Skeletal muscle tissue (tissue), 4 donors: ENCODE results near the gene IFIT2. TPM values are rescaled to one million over a fixed set of nuclear protein-coding genes. Genes with fewer than 3 reads are reported as not detected.

Source experiments
- H3K27ac ChIP-seq: one replicate; pipeline ENCODE4 v1.7.0; 2013; ENCODE audit warnings: mild to moderate bottlenecking, low read depth, low read length, inconsistent platforms
- H3K27me3 ChIP-seq, 3 donors: one replicate each; pipeline ENCODE4 v1.7.0; 2013; ENCODE audit warnings: low read length in 3 of 3; ENCODE audit not compliant: control insufficient read depth in 3 of 3, insufficient read depth in 3 of 3
- H3K36me3 ChIP-seq, 3 donors: one replicate each; pipeline ENCODE4 v1.7.0; 2013; ENCODE audit warnings: low read length in 3 of 3; ENCODE audit not compliant: control insufficient read depth in 3 of 3, insufficient read depth in 3 of 3
- H3K4me1 ChIP-seq, 3 donors: one replicate each; pipeline ENCODE4 v1.7.0; 2013; ENCODE audit warnings: low read length in 3 of 3, mild to moderate bottlenecking in 3 of 3; ENCODE audit not compliant: control insufficient read depth in 3 of 3, insufficient read depth in 3 of 3
- H3K4me3 ChIP-seq, 3 donors: one replicate each; pipeline ENCODE4 v1.7.0; 2013; ENCODE audit warnings: low read length in 3 of 3
- H3K9ac ChIP-seq, 3 donors: one replicate each; pipeline ENCODE4 v1.7.0; 2013; ENCODE audit warnings: low read length in 3 of 3, mild to moderate bottlenecking in 3 of 3, moderate library complexity in 2 of 3, low read depth in 1 of 3
- H3K9me3 ChIP-seq, 3 donors: one replicate each; pipeline ENCODE4 v1.7.0; 2013; ENCODE audit warnings: low read length in 3 of 3; ENCODE audit not compliant: control insufficient read depth in 3 of 3
- total RNA-seq: library from RNA; depleted of rRNA; stranded (reverse); fragments of >200 nt; gene quantifications from one replicate; pipeline ENCODE4 v1.2.3, GENCODE V29; 2014
- donor health status: Osteomylitis.

Gene IFIT2
- total RNA-seq, 1 donor from 2014 or later: 6.8 TPM

GRCh38 chr10:89263091-89263490 lies 38.8 kb upstream of the IFIT2 start:
- Histone ChIP-seq H3K9me3 (no peaks in the 10 kb centered on the region), H3K36me3 (no peaks in the 10 kb centered on the region), H3K4me1 (peaks cover 8 to 15% (median 10%) of the 10 kb centered on the region in 3 donors), H3K27me3 (no peaks in the 10 kb centered on the region), H3K9ac (no peak overlapping the region), H3K27ac (no peak overlapping the region), H3K4me3 (no peak overlapping the region)

GRCh38 chr10:89263531-89263930 lies 38.3 kb upstream of the IFIT2 start:
- H3K4me3 ChIP-seq: no peak overlapping the region
- peaks cover 8 to 15% (median 10%) of the 10 kb centered on the region in 3 donors for H3K4me1 ChIP-seq
- H3K36me3 ChIP-seq: no peaks in the 10 kb centered on the region
- no peak overlapping the region for H3K27ac ChIP-seq
- H3K9ac ChIP-seq: no peak overlapping the region
- no peaks in the 10 kb centered on the region for H3K27me3 ChIP-seq
- H3K9me3 ChIP-seq: no peaks in the 10 kb centered on the region

GRCh38 chr10:89266721-89267453 lies 35.0 kb upstream of the IFIT2 start:
- no peak overlapping the region for H3K4me3 ChIP-seq
- H3K9ac ChIP-seq: no peak overlapping the region
- no peaks in the 10 kb centered on the region for H3K27me3 ChIP-seq
- no peak overlapping the region for H3K27ac ChIP-seq
- no peaks in the 10 kb centered on the region for H3K9me3 ChIP-seq
- no peaks in the 10 kb centered on the region for H3K36me3 ChIP-seq
- H3K4me1 ChIP-seq: peaks cover 4 to 11% (median 8%) of the 10 kb centered on the region in 3 donors

- H3K27me3 ChIP-seq: no peaks in the 10 kb centered on the region
- no peak overlapping the region for H3K9ac ChIP-seq
- H3K9me3 ChIP-seq: no peaks in the 10 kb centered on the region
- no peak overlapping the region for H3K4me3 ChIP-seq
- H3K4me1 ChIP-seq: no peaks in the 10 kb centered on the region
- H3K27ac ChIP-seq: no peak overlapping the region
- H3K36me3 ChIP-seq: no peaks in the 10 kb centered on the region
Observed at GRCh38 chr10:89269433-89270152, 32.3 kb upstream of the IFIT2 start.

GRCh38 chr10:89270153-89270483 lies 31.7 kb upstream of the IFIT2 start:
- Histone ChIP-seq H3K27ac (no peak overlapping the region), H3K27me3 (no peaks in the 10 kb centered on the region), H3K36me3 (no peaks in the 10 kb centered on the region), H3K4me3 (no peak overlapping the region), H3K4me1 (no peaks in the 10 kb centered on the region), H3K9ac (no peak overlapping the region), H3K9me3 (no peaks in the 10 kb centered on the region)

GRCh38 chr10:89271532-89271931 lies 30.3 kb upstream of the IFIT2 start:
- no peaks in the 10 kb centered on the region for H3K9me3 ChIP-seq
- no peak overlapping the region for H3K9ac ChIP-seq
- peaks cover 0 to 3% (median 3%) of the 10 kb centered on the region in 3 donors for H3K4me1 ChIP-seq
- no peak overlapping the region for H3K27ac ChIP-seq
- no peaks in the 10 kb centered on the region for H3K36me3 ChIP-seq
- H3K27me3 ChIP-seq: no peaks in the 10 kb centered on the region
- H3K4me3 ChIP-seq: no peak overlapping the region

GRCh38 chr10:89273680-89274079 lies 28.2 kb upstream of the IFIT2 start:
- H3K9me3 ChIP-seq: no peaks in the 10 kb centered on the region
- no peaks in the 10 kb centered on the region for H3K27me3 ChIP-seq
- H3K4me3 ChIP-seq: no peak overlapping the region
- peaks cover 4 to 8% (median 7%) of the 10 kb centered on the region in 3 donors for H3K4me1 ChIP-seq
- no peak overlapping the region for H3K27ac ChIP-seq
- H3K9ac ChIP-seq: no peak overlapping the region
- no peaks in the 10 kb centered on the region for H3K36me3 ChIP-seq

GRCh38 chr10:89274928-89275327 lies 26.9 kb upstream of the IFIT2 start:
- Histone ChIP-seq H3K4me1 (peaks cover 7 to 16% (median 13%) of the 10 kb centered on the region in 3 donors), H3K27ac (peak overlapping the region; percentile 56), H3K27me3 (no peaks in the 10 kb centered on the region), H3K36me3 (no peaks in the 10 kb centered on the region), H3K9ac (no peak overlapping the region), H3K9me3 (no peaks in the 10 kb centered on the region), H3K4me3 (no peak overlapping the region)

GRCh38 chr10:89275383-89275782 lies 26.5 kb upstream of the IFIT2 start:
- peaks cover 7 to 16% (median 13%) of the 10 kb centered on the region in 3 donors for H3K4me1 ChIP-seq
- H3K36me3 ChIP-seq: no peaks in the 10 kb centered on the region
- H3K9ac ChIP-seq: no peak overlapping the region
- H3K4me3 ChIP-seq: no peak overlapping the region
- H3K27ac ChIP-seq: peak overlapping the region; percentile 56
- H3K27me3 ChIP-seq: no peaks in the 10 kb centered on the region
- H3K9me3 ChIP-seq: no peaks in the 10 kb centered on the region

- peaks cover 7 to 20% (median 19%) of the 10 kb centered on the region in 3 donors for H3K4me1 ChIP-seq
- no peaks in the 10 kb centered on the region for H3K36me3 ChIP-seq
- H3K27me3 ChIP-seq: no peaks in the 10 kb centered on the region
- peak overlapping the region; percentile 78 for H3K27ac ChIP-seq
- no peaks in the 10 kb centered on the region for H3K9me3 ChIP-seq
- no peak overlapping the region for H3K4me3 ChIP-seq
- H3K9ac ChIP-seq: peak overlapping the region in 2 of 3 donors; percentile 15 to 26
Observed at GRCh38 chr10:89278034-89278535, 23.8 kb upstream of the IFIT2 start.
